ENCODE results near the gene NADSYN1.

Gene NADSYN1

GRCh38 chr11:71437399-71437798, 15.6 kb upstream of the NADSYN1 start:
- WGBS, result 98% methylated on average over 5 of the region's 6 CpGs
- H3K36me3 ChIP-seq (ENCODE audit: control insufficient read depth in 1 of 2, insufficient read depth in 2 of 2, low read depth in 1 of 2, low read length in 2 of 2), result peaks cover 43 to 76% of the 10 kb centered on the region in 2 experiments
- H3K23ac ChIP-seq (ENCODE audit: low read length in 2 of 2), result no peak overlapping the region
- no peak overlapping the region for H3K18ac ChIP-seq (ENCODE audit: low read depth in 1 of 2, low read length in 2 of 2)
- no peak overlapping the region for H3K4me3 ChIP-seq (ENCODE audit: insufficient read depth in 1 of 2, low read depth in 1 of 2, low read length in 2 of 2)
- no peaks in the 10 kb centered on the region for H3K9me3 ChIP-seq (ENCODE audit: control insufficient read depth, low read length)
- no peak overlapping the region for H3K27ac ChIP-seq (ENCODE audit: low read length, poor library complexity, severe bottlenecking)
- H4K8ac ChIP-seq (ENCODE audit: low read length), result no peak overlapping the region
- no peak overlapping the region for H2AK5ac ChIP-seq (ENCODE audit: low read length, severe bottlenecking)
- H3K79me1 ChIP-seq (replicated peaks; ENCODE audit: low read length, poor library complexity, severe bottlenecking), result peaks cover 5% of the 10 kb centered on the region
- H4K91ac ChIP-seq (ENCODE audit: low read length), result no peak overlapping the region
- DNase-seq, result no peak
- no peak overlapping the region for H2AFZ ChIP-seq (ENCODE audit: low read depth, low read length)
- no peak overlapping the region for H3K4me2 ChIP-seq (ENCODE audit: low read length, poor library complexity, severe bottlenecking)
- H3K4me1 ChIP-seq (ENCODE audit: control insufficient read depth, insufficient read depth, low read depth, low read length), result no peaks in the 10 kb centered on the region
- no peak overlapping the region for H3K4ac ChIP-seq (ENCODE audit: low read depth in 1 of 2, low read length in 2 of 2)
- no peak overlapping the region for H2BK12ac ChIP-seq (ENCODE audit: low read length in 2 of 2)
- H2BK120ac ChIP-seq (ENCODE audit: low read depth, low read length), result no peak overlapping the region
- no peaks in the 10 kb centered on the region for H3K27me3 ChIP-seq (ENCODE audit: control insufficient read depth in 1 of 2, insufficient read depth in 1 of 2, low read length in 2 of 2)
- H2BK5ac ChIP-seq (ENCODE audit: low read depth, low read length, poor library complexity, severe bottlenecking), result no peak overlapping the region
- no peak overlapping the region for H3K14ac ChIP-seq (ENCODE audit: low read length in 2 of 2)
- H3K9ac ChIP-seq (ENCODE audit: low read length), result no peak overlapping the region
- H2BK15ac ChIP-seq (ENCODE audit: low read depth, poor library complexity, severe bottlenecking), result no peak overlapping the region

GRCh38 chr11:71437879-71438278, 15.1 kb upstream of the NADSYN1 start:
- Histone ChIP-seq H3K9me3 (ENCODE audit: control insufficient read depth, low read length) (no peaks in the 10 kb centered on the region), H2AK5ac (ENCODE audit: low read length, severe bottlenecking) (no peak overlapping the region), H2AFZ (ENCODE audit: low read depth, low read length) (no peak overlapping the region), H3K27ac (ENCODE audit: low read length, poor library complexity, severe bottlenecking) (no peak overlapping the region), H3K27me3 (ENCODE audit: control insufficient read depth in 1 of 2, insufficient read depth in 1 of 2, low read length in 2 of 2) (no peaks in the 10 kb centered on the region), H3K14ac (ENCODE audit: low read length in 2 of 2) (no peak overlapping the region), H3K79me1 (replicated peaks; ENCODE audit: low read length, poor library complexity, severe bottlenecking) (peaks cover 6% of the 10 kb centered on the region), H2BK15ac (ENCODE audit: low read depth, poor library complexity, severe bottlenecking) (no peak overlapping the region), H4K91ac (ENCODE audit: low read length) (no peak overlapping the region), H2BK12ac (ENCODE audit: low read length in 2 of 2) (no peak overlapping the region), H3K36me3 (ENCODE audit: control insufficient read depth in 1 of 2, insufficient read depth in 2 of 2, low read depth in 1 of 2, low read length in 2 of 2) (peaks cover 46 to 81% of the 10 kb centered on the region in 2 experiments), H4K8ac (ENCODE audit: low read length) (no peak overlapping the region), H2BK120ac (ENCODE audit: low read depth, low read length) (no peak overlapping the region), H2BK5ac (ENCODE audit: low read depth, low read length, poor library complexity, severe bottlenecking) (no peak overlapping the region), H3K23ac (ENCODE audit: low read length in 2 of 2) (no peak overlapping the region), H3K4me1 (ENCODE audit: control insufficient read depth, insufficient read depth, low read depth, low read length) (no peaks in the 10 kb centered on the region), H3K9ac (ENCODE audit: low read length) (no peak overlapping the region), H3K4me3 (ENCODE audit: insufficient read depth in 1 of 2, low read depth in 1 of 2, low read length in 2 of 2) (no peak overlapping the region), H3K18ac (ENCODE audit: low read depth in 1 of 2, low read length in 2 of 2) (no peak overlapping the region), H3K4ac (ENCODE audit: low read depth in 1 of 2, low read length in 2 of 2) (no peak overlapping the region), H3K4me2 (ENCODE audit: low read length, poor library complexity, severe bottlenecking) (no peak overlapping the region)
- DNase-seq, result no peak
- WGBS, result 87% methylated on average over 13 of the region's 13 CpGs

- no peaks in the 10 kb centered on the region for H3K27me3 ChIP-seq (ENCODE audit: control insufficient read depth in 1 of 2, insufficient read depth in 1 of 2, low read length in 2 of 2)
- H3K23ac ChIP-seq (ENCODE audit: low read length in 2 of 2), result no peak overlapping the region
- no peak overlapping the region for H4K91ac ChIP-seq (ENCODE audit: low read length)
- DNase-seq, result no peak
- no peak overlapping the region for H4K8ac ChIP-seq (ENCODE audit: low read length)
- H3K18ac ChIP-seq (ENCODE audit: low read depth in 1 of 2, low read length in 2 of 2), result no peak overlapping the region
- H2BK120ac ChIP-seq (ENCODE audit: low read depth, low read length), result no peak overlapping the region
- H3K27ac ChIP-seq (ENCODE audit: low read length, poor library complexity, severe bottlenecking), result no peak overlapping the region
- no peak overlapping the region for H3K4me3 ChIP-seq (ENCODE audit: insufficient read depth in 1 of 2, low read depth in 1 of 2, low read length in 2 of 2)
- H3K36me3 ChIP-seq (ENCODE audit: control insufficient read depth in 1 of 2, insufficient read depth in 2 of 2, low read depth in 1 of 2, low read length in 2 of 2), result peaks cover 54 to 87% of the 10 kb centered on the region in 2 experiments
- no peak overlapping the region for H2BK15ac ChIP-seq (ENCODE audit: low read depth, poor library complexity, severe bottlenecking)
- H3K4ac ChIP-seq (ENCODE audit: low read depth in 1 of 2, low read length in 2 of 2), result no peak overlapping the region
- peaks cover 10% of the 10 kb centered on the region for H3K79me1 ChIP-seq (replicated peaks; ENCODE audit: low read length, poor library complexity, severe bottlenecking)
- no peak overlapping the region for H2BK12ac ChIP-seq (ENCODE audit: low read length in 2 of 2)
- no peak overlapping the region for H2AFZ ChIP-seq (ENCODE audit: low read depth, low read length)
- no peak overlapping the region for H2BK5ac ChIP-seq (ENCODE audit: low read depth, low read length, poor library complexity, severe bottlenecking)
- 97% methylated on average over 19 of the region's 19 CpGs for WGBS
- no peak overlapping the region for H3K4me2 ChIP-seq (ENCODE audit: low read length, poor library complexity, severe bottlenecking)
- no peaks in the 10 kb centered on the region for H3K4me1 ChIP-seq (ENCODE audit: control insufficient read depth, insufficient read depth, low read depth, low read length)
- no peak overlapping the region for H3K14ac ChIP-seq (ENCODE audit: low read length in 2 of 2)
- H3K9ac ChIP-seq (ENCODE audit: low read length), result no peak overlapping the region
- no peak overlapping the region for H2AK5ac ChIP-seq (ENCODE audit: low read length, severe bottlenecking)
- no peaks in the 10 kb centered on the region for H3K9me3 ChIP-seq (ENCODE audit: control insufficient read depth, low read length)
These were observed 14.4 kb upstream of the NADSYN1 start for GRCh38 chr11:71438650-71439049.

- Histone ChIP-seq H4K8ac (ENCODE audit: low read length) (no peak overlapping the region), H3K9me3 (ENCODE audit: control insufficient read depth, low read length) (no peaks in the 10 kb centered on the region), H2BK12ac (ENCODE audit: low read length in 2 of 2) (no peak overlapping the region), H2AK5ac (ENCODE audit: low read length, severe bottlenecking) (no peak overlapping the region), H3K4ac (ENCODE audit: low read depth in 1 of 2, low read length in 2 of 2) (no peak overlapping the region), H3K4me2 (ENCODE audit: low read length, poor library complexity, severe bottlenecking) (no peak overlapping the region), H3K4me3 (ENCODE audit: insufficient read depth in 1 of 2, low read depth in 1 of 2, low read length in 2 of 2) (no peak overlapping the region), H3K9ac (ENCODE audit: low read length) (no peak overlapping the region), H3K79me1 (replicated peaks; ENCODE audit: low read length, poor library complexity, severe bottlenecking) (peaks cover 21% of the 10 kb centered on the region), H2AFZ (ENCODE audit: low read depth, low read length) (no peak overlapping the region), H3K14ac (ENCODE audit: low read length in 2 of 2) (no peak overlapping the region), H3K4me1 (ENCODE audit: control insufficient read depth, insufficient read depth, low read depth, low read length) (no peaks in the 10 kb centered on the region), H2BK15ac (ENCODE audit: low read depth, poor library complexity, severe bottlenecking) (no peak overlapping the region), H3K27ac (ENCODE audit: low read length, poor library complexity, severe bottlenecking) (no peak overlapping the region), H2BK120ac (ENCODE audit: low read depth, low read length) (no peak overlapping the region), H3K27me3 (ENCODE audit: control insufficient read depth in 1 of 2, insufficient read depth in 1 of 2, low read length in 2 of 2) (no peaks in the 10 kb centered on the region), H3K18ac (ENCODE audit: low read depth in 1 of 2, low read length in 2 of 2) (no peak overlapping the region), H3K23ac (ENCODE audit: low read length in 2 of 2) (no peak overlapping the region), H4K91ac (ENCODE audit: low read length) (no peak overlapping the region), H3K36me3 (ENCODE audit: control insufficient read depth in 1 of 2, insufficient read depth in 2 of 2, low read depth in 1 of 2, low read length in 2 of 2) (peaks cover 70 to 85% of the 10 kb centered on the region in 2 experiments), H2BK5ac (ENCODE audit: low read depth, low read length, poor library complexity, severe bottlenecking) (no peak overlapping the region)
- DNase-seq, result no peak
- 97% methylated on average over 6 of the region's 6 CpGs for WGBS
These were observed 12.8 kb upstream of the NADSYN1 start for GRCh38 chr11:71440021-71440755.
